Dedifferentiated amniotic fluid mesenchymal stem cell (primary cell): ENCODE results near the gene TNFSF10.
"Not testable (repeated sequence)": the region's sequence is repeated elsewhere in the genome, so short reads cannot be mapped to it uniquely, and the experiment has no call there.

Experiments
- DNase-seq: peaks from one replicate; pipeline ENCODE4 v3.0.0-alpha.2; 2016; ENCODE audit errors: extremely low spot score

TNFSF10 gene

DNA sequence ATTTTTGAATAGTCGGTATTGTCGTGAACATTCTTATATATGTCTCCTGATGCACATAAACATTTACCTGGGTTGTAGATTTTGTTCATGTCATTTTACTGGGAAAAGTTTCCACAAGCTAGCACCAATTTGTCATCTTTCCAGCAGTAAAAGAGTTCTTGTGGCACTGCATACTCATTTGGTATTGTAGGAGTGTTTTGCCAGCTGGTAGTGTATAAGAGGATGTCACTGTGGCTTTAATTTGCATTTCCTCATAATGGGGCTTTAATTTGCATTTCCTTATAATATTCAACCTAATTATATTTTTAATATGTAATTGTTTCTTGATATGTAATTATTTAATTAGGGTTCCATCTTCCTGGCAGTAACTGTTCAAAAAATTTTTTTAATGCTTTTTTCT is 21.2 kb upstream of the TNFSF10 start:
- no peak for DNase-seq

- no peak for DNase-seq
These were observed 20.7 kb upstream of the TNFSF10 start for GRCh38 chr3:172543884-172544283.

DNA sequence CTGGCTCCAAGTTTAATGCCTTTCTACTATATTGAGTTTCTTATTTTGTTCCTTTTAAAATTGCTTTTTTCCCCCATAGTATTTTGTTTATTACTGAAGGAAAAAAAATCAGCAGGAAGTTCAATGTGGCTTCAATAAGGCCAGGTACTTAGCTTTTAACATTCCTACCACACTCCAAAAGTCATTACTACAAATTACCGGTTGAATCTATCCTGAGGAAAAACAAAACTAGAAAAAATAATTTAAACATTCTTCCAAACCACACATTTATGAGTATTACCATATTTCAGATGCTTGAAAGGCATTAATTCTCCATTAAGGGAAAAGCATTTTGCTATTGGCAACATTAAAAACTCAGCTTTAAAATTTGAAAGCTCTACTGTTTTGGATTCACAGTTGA is 20.2 kb upstream of the TNFSF10 start:
- no peak for DNase-seq

GRCh38 chr3:172542999-172543398 is 19.8 kb upstream of the TNFSF10 start:
- DNase-seq = no peak

- no peak for DNase-seq
These were observed 18.8 kb upstream of the TNFSF10 start for GRCh38 chr3:172541945-172542488.

- DNase-seq = no peak
These were observed 16.8 kb upstream of the TNFSF10 start for GRCh38 chr3:172540049-172540448.

DNA sequence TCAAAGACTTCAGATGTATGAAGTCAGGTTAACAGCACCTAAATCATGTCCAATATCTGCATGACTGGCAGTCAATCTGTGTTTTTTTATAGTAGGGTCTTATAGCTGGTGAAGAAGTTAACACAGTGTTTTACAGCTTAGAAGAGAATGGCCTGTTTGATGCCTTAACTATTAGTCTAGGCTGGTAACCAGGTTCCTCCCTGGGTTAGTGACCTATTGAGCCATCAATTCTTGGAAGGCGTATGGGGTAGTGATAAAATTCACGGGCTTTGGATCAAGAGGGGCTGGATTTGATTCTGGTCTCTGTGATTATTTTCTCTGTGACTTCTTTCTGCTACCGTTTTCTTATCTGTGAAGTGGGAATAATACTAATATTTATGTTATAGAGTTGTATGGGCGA is 16.0 kb upstream of the TNFSF10 start:
- no peak for DNase-seq

- no peak for DNase-seq
These were observed 15.3 kb upstream of the TNFSF10 start for GRCh38 chr3:172538368-172539151.

GRCh38 chr3:172537507-172538158 is 14.4 kb upstream of the TNFSF10 start:
- no peak for DNase-seq

GRCh38 chr3:172536993-172537419 is 13.8 kb upstream of the TNFSF10 start:
- DNase-seq = no peak

GRCh38 chr3:172536505-172536904 is 13.3 kb upstream of the TNFSF10 start:
- DNase-seq = no peak

DNA sequence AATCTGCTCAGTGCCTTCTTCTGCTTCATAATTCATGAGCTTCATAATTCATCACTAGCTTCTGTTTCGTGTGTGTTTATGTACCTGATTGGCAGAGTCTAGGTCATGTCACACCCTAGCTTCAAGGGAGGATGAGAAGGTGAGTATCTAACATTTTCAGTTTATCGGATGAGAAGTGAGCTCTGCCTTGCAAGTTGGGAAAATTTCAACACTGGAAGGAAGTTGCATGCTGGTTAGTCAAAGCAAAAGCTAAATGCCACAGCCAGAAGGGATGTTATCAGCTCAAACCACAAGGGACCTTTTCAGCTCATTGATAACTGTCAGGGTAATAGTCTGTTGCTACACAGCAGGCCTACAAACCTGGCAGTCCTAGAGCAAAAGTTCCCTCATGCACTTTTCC is 7.3 kb upstream of the TNFSF10 start:
- DNase-seq = no peak

DNA sequence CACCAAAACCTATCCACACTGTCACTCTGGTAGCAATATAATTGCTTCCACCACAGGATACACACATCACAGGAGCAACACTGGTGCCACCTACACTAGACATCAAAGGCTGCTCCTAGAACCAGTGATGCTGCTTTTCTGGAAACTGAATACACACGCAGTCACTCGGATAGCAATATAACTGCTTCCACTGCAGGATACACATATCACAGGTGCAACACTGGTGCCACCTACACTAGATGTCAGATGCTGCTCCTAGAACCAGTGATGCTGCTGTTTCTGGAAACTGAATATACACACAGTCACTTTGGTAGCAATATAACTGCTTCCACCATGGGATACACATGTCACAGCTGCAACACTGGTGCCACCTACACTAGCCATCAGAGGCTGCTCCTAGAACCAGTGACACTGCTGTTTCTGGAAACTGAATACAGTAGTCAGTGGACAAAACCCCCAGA is 6.9 kb upstream of the TNFSF10 start:
- DNase-seq = no peak

- no peak for DNase-seq
These were observed 5.4 kb upstream of the TNFSF10 start for GRCh38 chr3:172528677-172529076.

DNA sequence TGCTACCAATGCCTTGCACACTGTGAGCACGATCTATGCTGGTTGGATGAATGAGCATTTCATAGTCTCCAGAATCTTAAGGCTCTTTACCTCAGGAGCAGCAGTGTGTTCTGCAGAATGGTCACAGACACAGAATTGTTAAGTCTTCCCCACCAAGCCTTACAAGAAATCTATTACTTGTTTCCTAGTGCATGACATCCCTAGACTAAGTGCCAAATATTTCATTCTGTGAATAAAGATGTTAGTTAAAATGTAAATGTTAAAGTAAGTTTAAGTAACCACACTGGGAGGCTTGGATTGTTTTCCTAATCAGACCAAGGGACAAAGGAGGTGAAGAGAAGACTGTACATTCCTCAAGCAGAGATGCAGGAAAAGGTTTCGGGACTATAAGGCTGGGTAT is 4.1 kb upstream of the TNFSF10 start:
- no peak for DNase-seq

GRCh38 chr3:172525116-172525613 is 1.9 kb upstream of the TNFSF10 start:
- no peak for DNase-seq

DNA sequence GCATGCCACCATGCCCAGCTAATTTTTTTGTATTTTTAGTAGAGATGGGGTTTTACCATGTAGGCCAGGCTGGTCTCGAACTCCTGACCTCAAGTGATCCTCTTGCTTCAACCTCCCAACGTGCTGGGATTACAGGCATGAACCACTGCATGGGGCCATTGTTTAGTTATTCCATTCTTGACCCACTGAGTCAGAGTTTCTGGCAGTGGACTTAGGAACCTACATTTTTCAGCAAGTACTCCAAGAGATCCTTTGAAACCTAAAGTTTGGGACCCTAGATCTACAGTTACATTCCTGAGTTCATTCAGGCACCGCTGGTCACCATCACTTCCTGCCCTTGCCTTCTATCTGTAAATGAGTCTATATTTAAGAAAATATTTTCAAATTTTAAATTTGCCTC is 1.4 kb upstream of the TNFSF10 start:
- no peak for DNase-seq

DNA sequence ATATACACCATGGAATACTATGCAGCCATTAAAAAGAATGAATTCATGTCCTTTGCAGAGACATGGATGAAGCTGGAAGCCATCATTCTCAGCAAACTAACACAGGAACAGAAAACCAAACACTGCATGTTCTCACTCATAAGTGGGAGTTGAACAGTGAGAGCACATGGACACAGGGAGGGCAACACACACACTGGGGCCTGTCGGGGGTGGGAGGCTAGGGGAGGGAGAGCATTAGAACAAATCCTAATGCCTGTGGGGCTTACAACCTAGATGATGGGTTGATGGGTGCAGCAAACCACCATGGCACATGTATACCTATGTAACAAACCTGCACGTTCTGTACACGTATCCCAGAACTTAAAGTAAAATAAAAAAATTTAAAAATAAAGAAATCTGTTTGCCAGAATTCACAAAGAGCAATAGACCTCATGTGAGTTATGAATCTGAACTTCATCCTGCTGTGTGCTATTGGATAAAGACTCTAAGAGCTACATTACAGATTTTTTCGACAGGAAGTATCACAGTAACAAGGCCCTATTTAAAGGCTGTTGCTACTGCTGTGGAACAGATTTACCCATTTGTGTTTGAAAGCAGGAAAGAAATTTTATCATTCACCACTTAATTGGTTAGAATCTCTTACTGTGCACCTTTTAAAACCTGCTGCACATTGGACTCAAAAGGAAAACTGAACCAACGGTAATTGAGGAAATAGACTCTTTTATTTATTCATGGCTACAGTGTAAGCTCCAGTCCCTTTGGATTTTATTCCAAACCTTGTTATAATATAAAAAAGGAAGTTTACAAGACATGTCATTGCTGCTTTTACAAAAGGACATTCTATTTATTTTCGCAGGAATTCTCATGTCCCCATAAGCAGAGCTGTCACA is 1.1 kb downstream of the TNFSF10 start:
- DNase-seq = not testable (repeated sequence)

DNA sequence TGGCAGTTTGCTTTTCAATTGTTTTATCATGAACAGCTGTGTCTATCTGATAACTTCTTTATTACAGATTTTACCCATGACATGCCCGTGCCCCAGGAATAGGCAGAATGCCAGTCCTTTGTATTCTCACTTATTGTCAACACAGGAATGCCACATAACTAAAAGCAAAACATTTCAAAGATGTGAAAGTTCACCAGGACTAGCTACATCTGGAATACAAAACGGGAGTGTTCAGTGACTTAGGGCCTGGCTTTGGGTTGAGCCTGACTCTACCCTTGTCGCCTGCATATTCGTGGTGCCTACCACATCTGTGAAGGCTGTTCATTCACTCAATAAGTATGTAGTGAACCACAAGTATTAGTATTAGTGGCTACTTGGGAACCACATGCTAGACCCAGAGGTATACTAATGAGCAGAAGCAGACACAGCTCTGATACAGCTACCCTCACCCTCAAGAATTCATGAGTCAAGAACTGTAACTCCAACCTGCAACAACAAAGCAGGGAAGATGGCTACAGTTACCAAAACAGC is 2.9 kb downstream of the TNFSF10 start:
- no peak for DNase-seq

DNA sequence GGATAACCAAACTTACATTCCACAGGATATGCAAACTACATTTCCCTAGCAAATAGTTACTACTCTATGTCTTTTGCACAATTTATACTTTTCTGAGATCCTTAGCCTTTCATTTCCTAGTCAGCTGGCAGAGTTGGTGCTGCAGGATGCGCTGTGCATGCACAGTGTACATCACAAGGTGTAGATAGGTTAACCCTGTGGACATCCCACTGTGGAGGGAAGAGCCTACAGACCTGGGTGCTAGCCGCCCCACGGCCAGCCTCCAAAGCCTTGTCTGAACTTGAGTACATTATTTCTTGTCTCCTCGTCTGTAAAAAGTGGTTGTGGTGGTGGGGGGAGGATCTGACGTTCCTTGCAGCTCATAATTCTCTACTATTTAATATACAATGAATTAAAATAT is 3.5 kb downstream of the TNFSF10 start:
- no peak for DNase-seq

- DNase-seq = no peak
These were observed 4.1 kb downstream of the TNFSF10 start for GRCh38 chr3:172518929-172519640.
